BLaER1 treated with 17β-estradiol and CSF1 and Interleukin-3, amounts not matched to agents 10 nM and 100 nM (cell line): ENCODE data around the gene KRTAP12-2.

Experiments used
- H3K27ac ChIP-seq, 11 experiments: shearing (Covaris generic); formaldehyde crosslinking; 2 replicates each; pipeline ENCODE4 v1.8.1; 2022
- H3K27me3 ChIP-seq, 11 experiments: shearing (Covaris generic); formaldehyde crosslinking; 2 replicates each; pipeline ENCODE4 v1.8.1; 2022
- H3K36me3 ChIP-seq, 11 experiments: shearing (Covaris generic); formaldehyde crosslinking; 2 replicates each; pipeline ENCODE4 v1.8.1; 2022
- H3K4me1 ChIP-seq, 10 experiments: shearing (Covaris generic); formaldehyde crosslinking; 2 replicates each; pipeline ENCODE4 v1.8.1; 2022
- H3K4me2 ChIP-seq, 11 experiments: shearing (Covaris generic); formaldehyde crosslinking; 2 replicates each; pipeline ENCODE4 v1.8.1; 2022
- H3K4me3 ChIP-seq, 10 experiments: shearing (Covaris generic); formaldehyde crosslinking; 2 replicates each; pipeline ENCODE4 v1.8.1; 2022
- H3K9ac ChIP-seq, 11 experiments: shearing (Covaris generic); formaldehyde crosslinking; 2 replicates each; pipeline ENCODE4 v1.8.1; 2022
- H3K9me3 ChIP-seq, 11 experiments: shearing (Covaris generic); formaldehyde crosslinking; replicated peaks in 1 of 11; 2 replicates each; pipeline ENCODE4 v1.8.1; 2022
- H4K20me1 ChIP-seq, 11 experiments: shearing (Covaris generic); formaldehyde crosslinking; 2 replicates each; pipeline ENCODE4 v1.8.1; 2022
- Cebpa-rat ChIP-seq, 11 experiments: shearing (Covaris generic); IDR thresholded peaks; 2 replicates each; pipeline ENCODE4 v1.8.1; 2022

KRTAP12-2 gene

DNA sequence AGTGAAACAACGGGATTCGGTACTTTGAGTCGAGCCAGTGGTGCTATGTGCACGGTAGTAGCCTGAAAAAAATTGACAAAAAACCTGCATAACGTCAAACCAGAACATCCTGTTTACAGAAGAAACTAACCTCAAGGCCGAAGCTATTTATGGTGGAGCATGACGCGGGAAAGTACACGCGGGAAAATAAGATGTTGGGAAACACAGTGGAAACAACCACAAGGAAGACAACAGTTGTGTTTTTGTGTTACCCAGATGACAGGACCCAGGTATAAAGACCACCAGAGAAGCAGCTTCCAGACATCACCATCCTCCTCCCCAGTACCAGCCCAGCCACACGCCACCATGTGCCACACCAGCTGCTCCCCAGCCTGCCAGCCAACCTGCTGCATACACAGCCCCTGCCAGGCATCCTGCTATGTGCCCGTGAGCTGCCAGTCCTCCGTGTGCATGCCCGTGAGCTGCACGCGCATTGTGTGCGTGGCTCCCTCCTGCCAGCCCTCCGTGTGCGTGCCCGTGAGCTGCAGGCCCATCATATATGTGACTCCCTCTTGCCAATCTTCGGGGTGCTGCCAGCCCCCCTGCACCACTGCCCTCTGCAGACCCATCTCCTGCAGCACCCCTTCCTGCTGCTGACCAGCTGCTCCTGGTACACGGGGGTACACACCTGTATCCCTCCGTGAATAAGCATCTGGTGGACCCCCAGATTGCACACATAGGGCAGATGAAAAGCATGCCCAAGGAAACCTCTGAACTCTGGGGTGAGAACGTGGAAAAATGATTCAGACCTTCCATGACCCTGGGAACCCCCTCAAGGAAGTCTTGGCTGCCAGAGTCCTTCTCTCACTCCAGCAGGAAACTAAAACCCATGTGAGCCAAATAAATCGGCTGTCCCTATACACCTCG, 8.8 kb downstream of the KRTAP12-2 start, which contains the start of gene KRTAP12-3:
Gene KRTAP12-3, plus strand, starts transcription at position 298 of the 906 bp plus-strand sequence. Its CDS starts 48 bp downstream, at position 346.
- peak within 1 kb of the TSS in 10 of 11 experiments; percentile 29 to 70 (median 64); a peak in 17 of 22 replicates for H3K27ac ChIP-seq
- no peak for TF ChIP-seq Cebpa-rat (IDR thresholded peaks at IDR 0.05)
- H3K27me3 ChIP-seq, result no peaks in the 10 kb centered on the region

DNA sequence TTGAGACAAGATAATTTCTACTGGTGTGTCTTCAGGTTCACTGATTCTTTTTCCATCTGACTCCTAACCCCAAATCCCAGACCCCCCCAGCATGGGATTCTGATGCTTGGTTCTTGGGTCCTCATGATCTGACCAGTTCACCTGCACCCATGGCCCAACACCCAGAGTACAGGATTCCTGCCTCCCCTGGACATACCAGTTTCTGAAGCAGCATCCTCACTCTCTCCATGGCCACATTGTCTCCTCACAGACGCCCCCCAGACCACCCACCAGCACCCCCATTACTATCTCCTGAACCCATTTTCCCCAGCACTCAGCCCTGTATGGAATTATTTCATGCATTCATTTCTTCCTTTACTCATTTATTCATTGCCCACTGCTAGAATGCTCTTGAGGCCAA, 9.9 kb downstream of the KRTAP12-2 start:
- peaks cover 0 to 5% (median 0%) of the 10 kb centered on the region in 11 experiments; a peak in 2 of 22 replicates for H3K36me3 ChIP-seq
- no peaks in the 10 kb centered on the region for H3K27me3 ChIP-seq
- H3K27ac ChIP-seq, result peak overlapping the region in 9 of 11 experiments; percentile 10 to 70 (median 65); a peak in 13 of 22 replicates
- H3K4me2 ChIP-seq, result peak overlapping the region; percentile 59 to 89 (median 68); a peak in 21 of 22 replicates
- H3K4me1 ChIP-seq, result peaks cover 29 to 59% (median 49%) of the 10 kb centered on the region in 10 experiments
- H3K4me3 ChIP-seq, result peak overlapping the region in 1 of 10 experiments; percentile 22; a peak in 1 of 20 replicates
- no peaks in the 10 kb centered on the region for H4K20me1 ChIP-seq
- H3K9me3 ChIP-seq, result peaks cover 30 to 88% (median 59%) of the 10 kb centered on the region in 11 experiments
- H3K9ac ChIP-seq, result no peak overlapping the region
- no peak for TF ChIP-seq Cebpa-rat (IDR thresholded peaks at IDR 0.05)

More for the DNA sequence above, 8.8 kb downstream of the KRTAP12-2 start, which contains the start of gene KRTAP12-3:
- Histone ChIP-seq H3K4me2 (peak within 1 kb of the TSS; percentile 59 to 89 (median 68)), H3K36me3 (peaks cover 0 to 5% (median 0%) of the 10 kb centered on the region in 11 experiments; a peak in 2 of 22 replicates), H3K9ac (peak within 1 kb of the TSS in 8 of 11 experiments; percentile 4 to 47 (median 29); a peak in 8 of 22 replicates), H3K9me3 (peaks cover 31 to 78% (median 49%) of the 10 kb centered on the region in 11 experiments), H3K4me1 (peaks cover 29 to 50% (median 46%) of the 10 kb centered on the region in 10 experiments), H4K20me1 (no peaks in the 10 kb centered on the region), H3K4me3 (peak within 1 kb of the TSS in 3 of 10 experiments; percentile 6 to 22 (median 19); a peak in 1 of 20 replicates)

DNA sequence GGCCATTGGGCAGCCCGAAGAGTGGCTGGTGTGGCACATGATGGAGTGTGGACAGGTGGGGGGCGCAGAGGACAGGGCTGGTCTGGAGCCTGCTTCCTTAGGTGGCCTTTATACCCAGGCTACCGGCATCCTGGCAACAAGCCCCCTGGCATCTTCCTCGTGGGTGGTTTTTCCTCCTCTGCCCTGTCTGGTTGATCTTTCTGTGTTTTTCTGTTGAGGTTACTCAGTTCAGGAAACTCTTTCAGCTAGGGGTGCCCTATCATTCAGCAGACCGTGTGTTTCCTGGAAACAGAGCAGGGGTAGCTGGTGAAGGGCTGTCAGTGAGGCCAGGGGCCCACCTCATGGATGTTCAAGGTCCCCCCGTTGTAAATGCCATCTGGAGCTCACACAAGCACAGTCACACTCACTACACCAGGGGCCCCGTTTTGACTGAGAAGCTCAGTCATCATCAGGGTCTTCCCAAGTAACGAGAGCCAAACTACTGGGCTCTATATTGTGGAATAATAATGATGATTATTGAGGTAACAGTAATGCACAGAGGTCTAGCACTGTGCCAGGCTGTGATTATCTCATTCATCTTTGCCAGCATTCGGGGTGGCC, 12.1 kb downstream of the KRTAP12-2 start, which contains the start of gene KRTAP12-4:
Gene KRTAP12-4, minus strand, starts transcription at position 84 of the 600 bp plus-strand sequence. Its CDS starts 45 bp downstream, at position 39.
- Histone ChIP-seq H3K9me3 (peaks cover 31 to 96% (median 68%) of the 10 kb centered on the region in 11 experiments), H4K20me1 (no peaks in the 10 kb centered on the region), H3K36me3 (peaks cover 0 to 5% (median 0%) of the 10 kb centered on the region in 11 experiments; a peak in 2 of 22 replicates), H3K4me1 (peaks cover 28 to 73% (median 58%) of the 10 kb centered on the region in 10 experiments), H3K4me3 (no peak within 1 kb of the TSS; a peak in 1 of 20 replicates), H3K9ac (no peak within 1 kb of the TSS), H3K4me2 (peak within 1 kb of the TSS in 8 of 11 experiments; percentile 19 to 67 (median 53); a peak in 15 of 22 replicates), H3K27me3 (no peaks in the 10 kb centered on the region), H3K27ac (peak within 1 kb of the TSS in 5 of 11 experiments; percentile 2 to 43 (median 24); a peak in 6 of 22 replicates)
- no peak for TF ChIP-seq Cebpa-rat (IDR thresholded peaks at IDR 0.05)

DNA sequence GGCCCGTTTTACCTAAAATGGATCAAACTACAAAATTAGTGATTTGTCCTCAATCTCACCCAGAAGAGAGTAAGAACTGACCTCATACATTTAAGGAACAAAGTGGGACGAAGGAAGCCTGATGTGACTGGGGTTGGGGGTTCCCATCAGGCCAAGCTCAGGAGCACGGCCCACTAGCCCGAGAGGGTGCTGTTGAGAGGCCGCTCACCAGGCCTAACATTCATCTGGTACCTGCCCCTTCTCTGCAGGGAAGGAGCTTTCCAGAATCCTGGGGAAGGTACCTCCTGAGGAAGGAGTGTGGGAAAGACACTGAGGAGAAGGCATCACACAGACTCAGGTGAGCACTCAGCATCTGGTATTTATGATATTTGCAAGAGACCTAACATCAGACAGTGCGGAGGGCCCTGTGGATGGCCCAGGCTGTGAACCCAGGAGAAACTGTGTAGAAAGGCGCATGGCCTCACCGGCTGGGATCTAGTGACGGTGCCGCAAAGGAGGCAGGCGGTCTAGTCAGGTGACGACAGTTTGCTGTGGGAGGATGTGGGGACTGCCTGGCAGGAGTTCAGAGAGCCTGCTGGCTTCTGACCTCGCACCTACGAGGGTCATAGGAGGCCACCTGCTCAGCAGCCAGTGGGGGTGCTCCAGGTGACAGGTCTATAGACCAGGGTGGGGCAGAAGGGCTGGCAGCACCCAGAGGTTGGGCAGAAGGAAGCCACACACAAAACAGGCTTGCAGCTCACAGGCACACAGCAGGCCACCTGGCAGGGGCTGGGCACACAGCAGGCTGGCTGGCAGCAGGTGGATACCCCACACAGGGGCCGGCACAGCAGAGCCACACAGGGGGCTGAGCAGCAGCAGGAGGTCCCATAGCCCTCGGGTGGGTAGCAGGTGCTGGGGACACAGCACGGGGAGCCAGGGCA, 12.8 kb downstream of the KRTAP12-2 start:
- no peaks in the 10 kb centered on the region for H3K27me3 ChIP-seq
- H3K4me2 ChIP-seq, result peak overlapping the region in 8 of 11 experiments; percentile 19 to 67 (median 53); a peak in 15 of 22 replicates
- peaks cover 21 to 76% (median 59%) of the 10 kb centered on the region in 10 experiments for H3K4me1 ChIP-seq
- H3K27ac ChIP-seq, result peak overlapping the region in 5 of 11 experiments; percentile 2 to 43 (median 24); a peak in 6 of 22 replicates
- H3K9me3 ChIP-seq, result peaks cover 34 to 94% (median 69%) of the 10 kb centered on the region in 11 experiments
- H3K9ac ChIP-seq, result no peak overlapping the region
- TF ChIP-seq Cebpa-rat (IDR thresholded peaks at IDR 0.05), result no peak
- no peaks in the 10 kb centered on the region for H4K20me1 ChIP-seq
- H3K4me3 ChIP-seq, result no peak overlapping the region; a peak in 1 of 20 replicates
- H3K36me3 ChIP-seq, result peaks cover 0 to 5% (median 0%) of the 10 kb centered on the region in 11 experiments; a peak in 2 of 22 replicates

DNA sequence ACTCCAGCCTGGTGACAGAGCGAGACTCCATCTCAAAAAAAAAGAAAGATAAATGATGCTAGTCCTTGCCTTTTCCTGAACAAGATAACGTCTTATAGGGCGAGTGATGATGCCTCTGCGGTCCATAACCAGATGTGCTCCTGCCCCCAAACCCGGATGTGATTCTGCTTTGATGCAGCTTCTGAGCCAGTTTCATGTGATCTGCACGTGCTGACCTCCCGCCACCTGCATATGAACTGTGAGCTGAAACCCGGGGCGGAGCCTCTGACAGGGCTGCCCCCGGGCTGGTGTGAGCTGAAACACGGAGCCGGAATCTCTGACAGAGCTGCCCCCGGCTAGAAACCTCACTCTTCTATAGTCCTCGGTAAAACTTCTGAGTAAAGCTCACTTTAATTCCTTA, 13.6 kb downstream of the KRTAP12-2 start:
- Histone ChIP-seq H3K4me1 (peaks cover 13 to 76% (median 57%) of the 10 kb centered on the region in 10 experiments), H3K4me3 (no peak overlapping the region), H3K9me3 (peaks cover 34 to 86% (median 66%) of the 10 kb centered on the region in 11 experiments), H3K27ac (0 out of 22 replicates have a peak overlapping the region, but pooled peaks of 2 of the 11 experiments have one; percentile 21 to 24), H3K9ac (no peak overlapping the region), H4K20me1 (no peaks in the 10 kb centered on the region), H3K36me3 (peaks cover 0 to 5% (median 0%) of the 10 kb centered on the region in 11 experiments; a peak in 2 of 22 replicates), H3K27me3 (no peaks in the 10 kb centered on the region), H3K4me2 (peak overlapping the region in 7 of 11 experiments; percentile 3 to 67 (median 57); a peak in 11 of 22 replicates)
- no peak for TF ChIP-seq Cebpa-rat (IDR thresholded peaks at IDR 0.05)

DNA sequence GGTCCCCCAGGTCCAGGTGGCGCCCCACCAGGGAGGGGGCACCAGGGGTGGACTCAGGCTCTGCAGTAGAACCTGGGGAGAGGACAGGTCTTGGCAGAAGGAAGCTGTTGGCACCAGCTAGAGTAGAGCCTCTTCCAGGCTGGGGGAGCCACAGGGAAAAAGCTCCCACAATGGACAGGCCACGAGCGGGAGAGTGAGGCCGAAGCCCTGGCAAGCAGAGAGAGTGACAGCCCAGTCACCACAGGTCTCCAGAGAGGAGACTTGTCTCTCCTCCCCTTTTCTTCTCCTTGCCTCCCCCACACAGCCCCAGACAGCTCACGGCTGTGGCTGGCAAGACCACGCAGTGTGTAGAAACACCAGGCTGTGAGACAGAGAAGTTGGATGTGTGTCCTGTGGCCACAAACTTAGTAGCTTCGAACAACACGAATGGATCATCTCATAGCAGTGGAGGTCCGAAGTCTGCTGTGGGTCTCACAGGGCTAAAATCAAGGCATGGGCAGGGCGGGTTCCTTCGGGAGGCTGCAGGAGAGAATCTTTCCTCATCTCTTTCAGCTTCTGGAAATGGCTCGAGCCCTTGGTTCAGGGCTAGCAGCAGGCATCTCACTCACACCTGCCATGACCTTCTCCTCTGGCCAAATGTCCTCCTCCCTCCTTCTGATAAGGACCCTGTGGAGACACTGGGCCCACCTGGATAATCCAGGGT, 15.6 kb downstream of the KRTAP12-2 start:
- Histone ChIP-seq H3K4me1 (peaks cover 0 to 72% (median 53%) of the 10 kb centered on the region in 10 experiments; a peak in 17 of 20 replicates), H3K27ac (0 out of 22 replicates have a peak overlapping the region, but pooled peaks of 1 of the 11 experiments have one; percentile 13), H3K9ac (no peak overlapping the region), H4K20me1 (no peaks in the 10 kb centered on the region), H3K9me3 (peaks cover 23 to 69% (median 54%) of the 10 kb centered on the region in 11 experiments), H3K4me2 (peak overlapping the region in 7 of 11 experiments; percentile 15 to 45 (median 20); a peak in 10 of 22 replicates), H3K27me3 (no peaks in the 10 kb centered on the region), H3K36me3 (peaks cover 0 to 1% (median 0%) of the 10 kb centered on the region in 11 experiments; a peak in 2 of 22 replicates), H3K4me3 (no peak overlapping the region)
- no peak for TF ChIP-seq Cebpa-rat (IDR thresholded peaks at IDR 0.05)
